IPS-18c (cell line): Measurements from ENCODE around the gene NR2E3.

Experiments used
- H3K4me3 ChIP-seq: 2 replicates; pipeline ENCODE4 v1.7.0; 2013; ENCODE audit warnings: low read depth, mild to moderate bottlenecking, low read length, moderate library complexity; ENCODE audit not compliant: insufficient read depth
- H3K9me3 ChIP-seq: one replicate; pipeline ENCODE4 v1.6.1; 2013; ENCODE audit warnings: mild to moderate bottlenecking, low read length, moderate library complexity; ENCODE audit not compliant: control insufficient read depth, insufficient read depth

Gene NR2E3

DNA sequence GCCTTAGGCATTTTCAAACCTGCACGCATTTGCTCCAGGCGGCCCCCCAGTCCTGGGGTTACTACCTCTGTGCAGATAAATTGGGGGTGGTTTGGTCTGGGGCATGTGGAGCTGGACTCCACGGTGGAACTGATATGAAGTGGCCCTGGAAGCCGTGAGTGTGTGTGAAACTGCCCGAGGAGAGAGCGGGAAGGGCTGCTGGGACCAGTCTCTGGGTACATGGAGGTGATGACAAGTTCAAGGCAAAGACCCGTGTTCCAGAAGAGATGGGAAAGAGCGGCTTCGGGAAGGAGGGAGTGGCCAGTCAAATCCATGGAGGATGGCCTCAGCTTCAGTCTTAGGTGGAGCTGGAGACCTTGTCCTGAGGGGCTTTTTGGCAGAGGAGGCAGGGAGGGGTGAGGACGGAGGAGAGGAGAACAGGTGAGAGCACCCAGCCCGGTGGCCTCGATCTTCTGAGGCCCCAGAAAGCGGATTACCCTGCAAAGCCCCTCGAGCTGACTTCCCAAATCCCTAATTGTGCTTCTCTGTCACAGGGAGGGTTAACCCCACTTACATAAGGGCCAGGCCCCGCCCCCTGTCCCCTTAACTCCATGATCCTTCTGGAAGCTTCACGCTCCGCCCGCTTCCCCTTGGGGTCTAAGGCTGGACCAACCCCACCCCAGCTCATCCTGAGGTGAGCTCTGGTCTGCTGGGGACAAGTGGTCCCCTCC is 1.9 kb upstream of the NR2E3 start:
- Histone ChIP-seq H3K4me3 (no peak overlapping the region; the same call in 1 of the 2 replicates), H3K9me3 (no peaks in the 10 kb centered on the region)

- Histone ChIP-seq H3K4me3 (no peak overlapping the region), H3K9me3 (no peaks in the 10 kb centered on the region)
Observed at GRCh38 chr15:71809346-71809745, 1.0 kb upstream of the NR2E3 start.

GRCh38 chr15:71811036-71811736 is 832 bp downstream of the NR2E3 start:
- no peak overlapping the region for H3K4me3 ChIP-seq
- no peaks in the 10 kb centered on the region for H3K9me3 ChIP-seq

- Histone ChIP-seq H3K9me3 (no peaks in the 10 kb centered on the region), H3K4me3 (no peak overlapping the region)
Observed at GRCh38 chr15:71811752-71812735, 1.7 kb downstream of the NR2E3 start.

- Histone ChIP-seq H3K9me3 (no peaks in the 10 kb centered on the region), H3K4me3 (no peak overlapping the region)
Observed at GRCh38 chr15:71812966-71813722, 2.8 kb downstream of the NR2E3 start.

DNA sequence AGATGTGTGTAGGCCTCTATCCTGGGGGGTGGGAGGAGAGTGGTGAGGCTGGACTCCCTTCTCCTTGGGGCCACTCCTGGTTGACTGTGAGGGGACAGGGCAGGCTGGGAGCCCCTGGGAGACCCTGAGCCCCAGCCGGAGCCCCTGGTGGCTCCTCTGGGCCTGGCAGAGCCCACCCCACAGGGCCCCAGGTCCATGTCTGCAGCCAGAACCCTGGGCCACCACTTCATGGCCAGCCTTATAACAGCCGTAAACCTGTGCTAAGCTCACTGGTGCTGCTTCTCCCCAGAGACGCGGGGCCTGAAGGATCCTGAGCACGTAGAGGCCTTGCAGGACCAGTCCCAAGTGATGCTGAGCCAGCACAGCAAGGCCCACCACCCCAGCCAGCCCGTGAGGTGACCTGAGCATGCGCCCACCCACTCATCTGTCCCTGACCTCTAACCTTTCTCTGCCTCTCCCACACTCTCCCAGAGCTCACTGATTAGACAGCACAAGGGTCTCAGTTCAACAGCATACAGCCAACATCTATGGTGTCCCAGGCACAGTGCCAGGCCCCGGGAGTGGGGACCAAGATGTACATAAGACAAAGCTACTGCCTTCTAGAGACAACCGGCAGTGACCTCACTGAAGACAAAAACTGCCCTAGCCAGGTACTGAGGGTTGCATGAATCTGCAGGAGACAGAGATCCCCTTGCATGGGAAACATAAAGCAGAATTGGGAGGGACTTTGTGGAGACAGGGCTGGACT is 3.5 kb downstream of the NR2E3 start:
- H3K9me3 ChIP-seq = no peaks in the 10 kb centered on the region

GRCh38 chr15:71815301-71815700 is 4.9 kb downstream of the NR2E3 start:
- no peak overlapping the region for H3K4me3 ChIP-seq

More for the DNA sequence above, 3.5 kb downstream of the NR2E3 start:
- no peak overlapping the region for H3K4me3 ChIP-seq

GRCh38 chr15:71817351-71817750 is 7.0 kb downstream of the NR2E3 start:
- no peak overlapping the region for H3K4me3 ChIP-seq
- H3K9me3 ChIP-seq = peaks cover 7% of the 10 kb centered on the region

More at GRCh38 chr15:71815301-71815700, 4.9 kb downstream of the NR2E3 start:
- peaks cover 4% of the 10 kb centered on the region for H3K9me3 ChIP-seq

- no peak overlapping the region for H3K4me3 ChIP-seq
- peaks cover 9% of the 10 kb centered on the region for H3K9me3 ChIP-seq
Observed at GRCh38 chr15:71820127-71820526, 9.8 kb downstream of the NR2E3 start.

DNA sequence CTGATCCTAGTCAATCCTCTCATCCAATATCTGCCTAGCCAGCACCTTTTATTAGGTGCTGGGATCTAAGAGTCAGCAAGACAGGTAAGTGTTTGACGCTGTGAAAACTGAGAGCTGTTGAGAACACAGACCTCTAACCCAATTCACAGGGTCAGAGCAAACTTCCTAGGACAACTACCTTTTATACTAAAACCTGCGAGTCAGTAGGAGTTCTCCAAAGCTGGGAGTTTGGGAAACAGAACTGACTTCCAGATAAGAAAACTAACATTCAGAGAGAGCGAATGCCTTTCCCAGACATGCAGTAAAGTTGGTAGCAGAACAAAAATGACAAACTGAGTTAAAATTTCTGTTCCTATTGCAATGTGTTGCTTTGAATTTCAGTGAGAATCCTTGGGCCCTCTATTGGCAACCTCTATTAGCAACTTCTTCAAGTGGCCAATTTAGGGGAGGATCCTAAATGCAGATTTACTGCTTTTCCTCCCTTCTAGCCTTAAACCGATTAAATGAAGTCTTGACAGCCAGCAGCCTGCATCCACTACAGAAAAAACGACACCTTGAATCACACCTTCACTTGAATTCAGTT is 11.3 kb downstream of the NR2E3 start:
- Histone ChIP-seq H3K4me3 (no peak overlapping the region), H3K9me3 (peaks cover 9% of the 10 kb centered on the region)

DNA sequence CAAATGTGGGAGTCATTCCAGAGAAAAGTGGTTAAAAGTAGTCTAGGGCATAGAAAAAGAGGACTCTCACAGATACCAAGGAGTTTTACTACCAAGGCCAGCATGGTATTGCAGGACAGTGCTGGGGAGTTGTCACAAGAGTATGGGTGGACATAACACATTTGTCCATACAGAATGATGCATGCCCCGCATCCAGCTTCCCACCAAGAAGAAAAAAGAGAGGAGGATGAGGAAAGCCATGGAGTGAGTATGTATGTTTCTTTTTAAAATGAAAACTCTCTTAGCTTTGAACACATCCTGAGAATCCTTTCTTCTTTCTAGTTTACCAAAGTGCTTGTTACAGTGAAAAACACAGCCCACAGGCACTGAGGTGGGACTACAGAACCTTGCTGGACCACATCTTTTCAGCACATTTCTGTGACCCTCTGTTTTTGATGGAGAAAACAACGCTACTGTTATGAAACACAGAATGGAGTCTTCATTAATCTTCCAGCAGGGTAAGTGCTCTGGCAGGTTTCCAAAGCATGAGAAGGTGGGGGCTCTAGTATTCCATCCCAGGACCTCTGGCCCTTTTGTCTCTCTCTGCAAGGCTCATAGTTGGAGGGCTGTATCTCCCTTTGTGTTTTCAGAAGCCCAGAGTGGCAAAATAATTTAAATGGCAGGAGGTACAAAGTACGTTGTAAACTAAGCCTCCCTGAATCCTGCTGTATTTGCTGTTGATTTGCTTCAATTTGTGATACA is 12.7 kb downstream of the NR2E3 start:
- no peak overlapping the region for H3K4me3 ChIP-seq
- H3K9me3 ChIP-seq = peaks cover 9% of the 10 kb centered on the region

DNA sequence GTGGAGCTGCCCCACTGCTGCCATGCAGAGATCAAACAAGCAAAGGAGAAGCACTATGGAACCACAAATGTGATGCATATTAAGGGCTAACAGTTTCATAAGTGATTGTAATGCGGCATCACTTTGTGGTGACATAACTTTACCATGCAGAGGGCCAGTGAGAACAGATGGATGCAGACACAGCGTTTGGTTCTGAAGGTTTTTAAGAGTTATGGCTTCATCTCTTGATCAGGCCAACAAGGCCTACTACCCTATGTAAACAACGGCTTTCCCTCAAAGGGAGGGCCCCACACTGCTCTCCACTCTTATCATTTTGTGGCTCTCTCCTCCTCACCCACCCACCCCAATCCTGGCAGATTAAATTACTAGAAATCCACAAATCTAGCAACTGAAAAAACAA is 13.4 kb downstream of the NR2E3 start:
- peaks cover 9% of the 10 kb centered on the region for H3K9me3 ChIP-seq

GRCh38 chr15:71825021-71825730 is 14.8 kb downstream of the NR2E3 start:
- H3K9me3 ChIP-seq = peaks cover 5% of the 10 kb centered on the region
- no peak overlapping the region for H3K4me3 ChIP-seq

More for the DNA sequence above, 13.4 kb downstream of the NR2E3 start:
- no peak overlapping the region for H3K4me3 ChIP-seq

- peaks cover 5% of the 10 kb centered on the region for H3K9me3 ChIP-seq
- H3K4me3 ChIP-seq = no peak overlapping the region
Observed at GRCh38 chr15:71826196-71826595, 15.8 kb downstream of the NR2E3 start.

GRCh38 chr15:71830981-71831380 is 20.6 kb downstream of the NR2E3 start:
- no peaks in the 10 kb centered on the region for H3K9me3 ChIP-seq
- no peak overlapping the region for H3K4me3 ChIP-seq
